Measurements from ENCODE around the gene PRIM1. TPM values are rescaled to one million over a fixed set of nuclear protein-coding genes. Genes with fewer than 3 reads are reported as not detected.

The PRIM1 gene
- total and polyA plus RNA-seq, 2 of the 8 experiments (the other 6 are each of a cell fraction or from before 2014, with no cell fraction given) = 52.4 to 61.9 TPM

DNA sequence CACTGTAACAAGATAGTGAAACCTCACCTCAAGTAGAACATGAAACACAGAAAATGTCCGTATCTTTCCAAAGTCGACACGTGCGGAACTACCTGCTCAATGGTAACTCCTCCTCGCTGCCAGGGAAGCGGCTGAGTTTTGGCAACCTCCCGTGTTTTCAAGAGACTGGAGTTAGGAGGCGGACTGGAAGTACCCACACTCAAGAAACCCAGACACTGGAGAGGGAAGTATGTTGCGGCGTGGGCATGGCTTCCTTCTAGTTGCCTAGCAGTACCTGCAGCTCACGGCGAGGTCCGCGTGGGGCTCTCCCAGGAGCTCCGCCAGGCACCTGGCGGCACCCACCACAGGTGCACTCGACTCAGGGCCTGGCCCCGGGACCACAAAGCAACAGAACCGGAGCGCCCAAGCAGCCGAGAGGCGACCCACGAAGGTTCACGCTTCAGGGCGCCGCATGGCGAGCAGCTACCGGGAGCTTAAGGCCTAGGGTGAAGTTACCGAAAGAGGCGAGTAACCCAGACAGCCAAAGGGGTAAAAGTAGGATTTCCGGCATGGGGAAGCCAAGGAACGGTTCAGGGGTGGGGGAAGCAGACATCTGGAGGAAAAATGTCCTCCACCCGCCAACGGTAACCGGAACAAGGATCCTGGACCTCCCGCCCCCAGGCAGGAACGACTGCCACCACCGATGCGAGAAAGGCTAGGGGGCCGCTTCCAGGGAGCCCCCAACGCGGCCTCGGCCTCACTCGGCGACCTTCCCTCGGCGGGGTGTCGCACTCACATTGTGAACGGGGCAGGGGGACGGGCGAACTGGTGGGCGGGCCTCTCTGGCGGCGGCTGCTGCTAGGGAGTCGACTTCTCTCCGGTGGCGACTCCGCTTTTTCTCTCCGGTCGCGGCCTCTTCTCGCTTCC is 64.6 kb downstream of the PRIM1 start:
- peak overlapping the region; percentile 96 for H4K5ac ChIP-seq (ENCODE audit: insufficient read length, low read depth, low read length)
- no peak overlapping the region for H3K23ac ChIP-seq (ENCODE audit: insufficient read length)
- ChIA-PET POLR2A (ENCODE audit: partially characterized antibody) (interaction anchor here (0.5 to 52.4 kb wide), 24 partner anchors 9 to 486 kb away, joined by 3 to 1406 read pairs (median 6); partner anchors contain the start of genes ATP5F1B, BAZ2A, NACA and PRIM1), CTCF (ENCODE audit: partially characterized antibody) (interaction anchor here (1.4 to 1.8 kb wide), 4 partner anchors 11 to 42 kb away, joined by 3 to 7 read pairs (median 5); partner anchors contain the start of gene NACA)
- DNase-seq (ENCODE audit: low read depth in 1 of 2, low spot score in 2 of 2) = no peak
- WGBS, 2 experiments (ENCODE audit: extremely low coverage in 1 of 2, insufficient coverage in 1 of 2, insufficient read length in 1 of 2, insufficient replicate concordance in 2 of 2, low coverage in 1 of 2, low lambda C conversion rate in 2 of 2, missing lambda C conversion rate in 1 of 2) = 2% methylated on average over 51 of the region's 62 CpGs; no CpG with 5 or more reads in 1 of the 2 experiments
- H3K4ac ChIP-seq (replicated peaks; ENCODE audit: insufficient read length, low read depth, low read length) = peak overlapping the region; percentile 57
- H3K18ac ChIP-seq (ENCODE audit: extremely low read depth, low read length) = peak overlapping the region; percentile 3; the same call in 1 of the 2 replicates
- H4K91ac ChIP-seq (replicated peaks; ENCODE audit: insufficient read length, low read length) = peak overlapping the region; percentile 98
- H4K20me1 ChIP-seq (replicated peaks in 1 of 2; ENCODE audit: control insufficient read depth in 1 of 2, insufficient read depth in 2 of 2, low read length in 2 of 2) = peaks cover 9 to 14% of the 10 kb centered on the region in 2 experiments
- peak overlapping the region; percentile 74 for H3K14ac ChIP-seq (ENCODE audit: insufficient read length)
- no peak overlapping the region for H2BK20ac ChIP-seq (ENCODE audit: low read length)
- H3K4me1 ChIP-seq (replicated peaks in 1 of 4; ENCODE audit: control insufficient read depth in 3 of 4, insufficient read depth in 4 of 4, low read length in 3 of 4) = no peaks in the 10 kb centered on the region; a peak in 2 of 7 replicates
- H2BK120ac ChIP-seq (replicated peaks; ENCODE audit: low read depth, low read length) = peak overlapping the region; percentile 91
- peak overlapping the region; percentile 1; the same call in 1 of the 2 replicates for H2AK5ac ChIP-seq (ENCODE audit: low read depth, low read length)
- no peak overlapping the region for H2AFZ ChIP-seq (ENCODE audit: low read length)
- H4K8ac ChIP-seq (ENCODE audit: extremely low read depth, insufficient read depth, low read length) = peak overlapping the region; percentile 96
- H3K36me3 ChIP-seq (ENCODE audit: control insufficient read depth in 2 of 4, insufficient read depth in 4 of 4, low read length in 3 of 4) = peaks cover 0 to 16% (median 2%) of the 10 kb centered on the region in 4 experiments; a peak in 1 of 8 replicates
- H3K4me2 ChIP-seq (ENCODE audit: insufficient read depth in 1 of 2, low read depth in 2 of 2, low read length in 2 of 2) = peak overlapping the region; percentile 67 to 100
- peak overlapping the region; percentile 92 for H3K27ac ChIP-seq (ENCODE audit: low read depth, low read length)
- no peaks in the 10 kb centered on the region for H3K27me3 ChIP-seq (replicated peaks in 1 of 4; ENCODE audit: control insufficient read depth in 3 of 4, extremely low read depth in 1 of 4, insufficient read depth in 3 of 4, low read length in 3 of 4)
- FAIRE-seq = no peak
- H3K9ac ChIP-seq (replicated peaks in 1 of 4; ENCODE audit: extremely low read depth in 1 of 4, low read depth in 3 of 4, low read length in 3 of 4) = peak overlapping the region; percentile 90 to 97 (median 96)
- peaks cover 7% of the 10 kb centered on the region for H3K23me2 ChIP-seq (ENCODE audit: low read depth, low read length)
- H2BK5ac ChIP-seq (ENCODE audit: low read depth, low read length) = peak overlapping the region; percentile 92
- no peaks in the 10 kb centered on the region; the same call in 1 of the 2 replicates for H3K79me1 ChIP-seq (ENCODE audit: low read depth, low read length)
- H2BK12ac ChIP-seq (ENCODE audit: low read depth, low read length) = no peak overlapping the region; the same call in 1 of the 2 replicates
- peak overlapping the region; percentile 81 to 98 (median 94) for H3K4me3 ChIP-seq (ENCODE audit: extremely low read depth in 1 of 4, insufficient read depth in 2 of 4, low read depth in 3 of 4, low read length in 4 of 4)
- H3K9me3 ChIP-seq (ENCODE audit: insufficient read depth in 2 of 2, low read depth in 1 of 2, low read length in 1 of 2) = no peaks in the 10 kb centered on the region
- peak overlapping the region; percentile 93 for H3K56ac ChIP-seq (replicated peaks; ENCODE audit: insufficient read length, low read depth, low read length)
- no peak overlapping the region for H2BK15ac ChIP-seq (ENCODE audit: low read length)
- peaks cover 43 to 52% of the 10 kb centered on the region in 2 experiments for H3K79me2 ChIP-seq (ENCODE audit: control insufficient read depth in 1 of 2, insufficient read depth in 2 of 2, low read length in 2 of 2)
- TF ChIP-seq KDM5A (IDR thresholded peaks at IDR 0.05; ENCODE audit: low read length) = 0 out of 2 replicates have a peak, but pooled peaks have one; percentile 38
- peak; percentile 60; the same call in 1 of the 2 replicates for TF ChIP-seq PHF8 (conservative IDR thresholded peaks at IDR 0.05; ENCODE audit: low read depth, low read length)
- TF ChIP-seq SIRT6 (IDR thresholded peaks at IDR 0.05; ENCODE audit: low read length) = no peak
- 0 out of 2 replicates have a peak, but pooled peaks have one; percentile 9 for TF ChIP-seq RFX5 (IDR thresholded peaks at IDR 0.05; ENCODE audit: borderline replicate concordance, low read depth, low read length)
- no peak; the same call in 1 of the 2 replicates for TF ChIP-seq SP1 (IDR thresholded peaks at IDR 0.05; ENCODE audit: low read depth, low read length)
- peak; percentile 70 for TF ChIP-seq TAF7 (optimal IDR thresholded peaks at IDR 0.05; ENCODE audit: borderline replicate concordance, low read depth, low read length)
- peak; percentile 12 for TF ChIP-seq ASH2L (IDR thresholded peaks at IDR 0.05; ENCODE audit: low read length)
- no peak for TF ChIP-seq KDM1A (IDR thresholded peaks at IDR 0.05; ENCODE audit: borderline replicate concordance, low read length)
- TF ChIP-seq TAF1 (IDR thresholded peaks at IDR 0.05; ENCODE audit: low read depth, low read length) = 0 out of 2 replicates have a peak, but pooled peaks have one; percentile 49
- peak; percentile 74 for TF ChIP-seq TBP (IDR thresholded peaks at IDR 0.05; ENCODE audit: low read depth, low read length)
- TF ChIP-seq BACH1 (IDR thresholded peaks at IDR 0.05; ENCODE audit: low read length) = no peak
